PC-9 (cell line): Measurements from ENCODE around the gene GPRIN2. TPM values are rescaled to one million over a fixed set of nuclear protein-coding genes. Genes with fewer than 3 reads are reported as not detected.

Experiments used
- BruUV-seq: library from RNA; stranded (reverse); fragments of 400-500 nt; replicated peaks from 2 replicates; lab custom pipeline; 2021; lab: Mats Ljungman, UMichigan
- CTCF ChIA-PET: fragments of 300-600 bp; sonication (Branson Sonifier 250); formaldehyde crosslinking; loops from one replicate; lab custom pipeline; 2022; ENCODE audit warnings: antibody characterized with exemption; lab: Charles Lee
- POLR2A ChIA-PET: fragments of 300-600 bp; sonication (Branson Sonifier 250); formaldehyde crosslinking; loops from one replicate; lab custom pipeline; 2022; ENCODE audit warnings: antibody characterized with exemption; ENCODE audit not compliant: unreplicated experiment; lab: Charles Lee
- DNase-seq, 2 experiments: peaks; one replicate each; pipeline versions ENCODE4 v3.0.0 to v3.0.0-alpha.2; 2015 to 2022; ENCODE audit warnings: mixed read lengths in 1 of 2
- H2AFZ ChIP-seq: fragments of 200-600 bp; sonication (generic); 2 replicates; pipeline ENCODE4 v1.8.1; 2017; ENCODE audit warnings: antibody characterized with exemption
- H3F3A ChIP-seq: fragments of 200-600 bp; sonication (generic); 2 replicates; pipeline ENCODE4 v1.8.1; 2017; ENCODE audit warnings: antibody characterized with exemption, mild to moderate bottlenecking, low read depth; ENCODE audit not compliant: insufficient read depth
- H3K27ac ChIP-seq: fragments of 200-600 bp; sonication (generic); 2 replicates; pipeline ENCODE4 v1.6.1; 2016; ENCODE audit warnings: mixed run types
- H3K27me3 ChIP-seq: fragments of 200-600 bp; sonication (generic); 2 replicates; pipeline ENCODE4 v1.6.1; 2016; ENCODE audit warnings: low read depth, mixed run types; ENCODE audit not compliant: insufficient read depth
- H3K36me3 ChIP-seq: fragments of 200-600 bp; sonication (generic); 2 replicates; pipeline ENCODE4 v1.6.1; 2016; ENCODE audit warnings: low read depth, mixed run types
- H3K4me1 ChIP-seq: fragments of 200-600 bp; sonication (generic); replicated peaks from 2 replicates; pipeline ENCODE4 v1.6.1; 2016; ENCODE audit warnings: mixed run types; ENCODE audit not compliant: insufficient read depth
- H3K4me2 ChIP-seq: fragments of 200-600 bp; sonication (generic); 2 replicates; pipeline ENCODE4 v1.6.1; 2017; ENCODE audit warnings: mixed run types
- H3K4me3 ChIP-seq: fragments of 200-600 bp; sonication (generic); 2 replicates; pipeline ENCODE4 v1.6.1; 2016; ENCODE audit warnings: mixed run types
- H3K79me2 ChIP-seq: fragments of 200-600 bp; sonication (generic); 2 replicates; pipeline ENCODE4 v1.6.1; 2017; ENCODE audit warnings: low read depth, mixed run types
- H3K9me2 ChIP-seq: fragments of 200-600 bp; sonication (generic); 2 replicates; pipeline ENCODE4 v1.8.1; 2017; ENCODE audit warnings: mild to moderate bottlenecking; ENCODE audit not compliant: insufficient read depth
- H3K9me3 ChIP-seq: fragments of 200-600 bp; sonication (generic); 2 replicates; pipeline ENCODE4 v1.8.1; 2016; ENCODE audit warnings: low read depth; ENCODE audit not compliant: insufficient read depth
- H4K20me1 ChIP-seq: fragments of 200-600 bp; sonication (generic); 2 replicates; pipeline ENCODE4 v1.8.1; 2017; ENCODE audit not compliant: insufficient read depth
- EZH2 ChIP-seq: fragments of 200-600 bp; sonication (generic); IDR thresholded peaks from 2 replicates; pipeline ENCODE4 v1.8.0; 2017; ENCODE audit warnings: antibody characterized with exemption, low read depth
- intact Hi-C: fragments of 100-400 bp; cut with micrococcal nuclease; formaldehyde crosslinking; loops from one replicate; pipeline ENCODE4 v1.10.0; 2022; ENCODE audit not compliant: unreplicated experiment
- total RNA-seq: library from RNA; stranded (reverse); gene quantifications from 2 replicates; pipeline ENCODE4 v1.2.3, GENCODE V29; 2021
- TF ChIP-seq, protein P1 (sequence below): fragments of 200-600 bp; sonication (generic); conservative IDR thresholded peaks from 2 replicates; pipeline ENCODE4 v1.6.1; 2017; ENCODE audit warnings: mixed run types, antibody characterized with exemption, mild to moderate bottlenecking, moderate library complexity

Gene GPRIN2
- total RNA-seq, 1 experiment from 2014 or later: 33.1 TPM

DNA sequence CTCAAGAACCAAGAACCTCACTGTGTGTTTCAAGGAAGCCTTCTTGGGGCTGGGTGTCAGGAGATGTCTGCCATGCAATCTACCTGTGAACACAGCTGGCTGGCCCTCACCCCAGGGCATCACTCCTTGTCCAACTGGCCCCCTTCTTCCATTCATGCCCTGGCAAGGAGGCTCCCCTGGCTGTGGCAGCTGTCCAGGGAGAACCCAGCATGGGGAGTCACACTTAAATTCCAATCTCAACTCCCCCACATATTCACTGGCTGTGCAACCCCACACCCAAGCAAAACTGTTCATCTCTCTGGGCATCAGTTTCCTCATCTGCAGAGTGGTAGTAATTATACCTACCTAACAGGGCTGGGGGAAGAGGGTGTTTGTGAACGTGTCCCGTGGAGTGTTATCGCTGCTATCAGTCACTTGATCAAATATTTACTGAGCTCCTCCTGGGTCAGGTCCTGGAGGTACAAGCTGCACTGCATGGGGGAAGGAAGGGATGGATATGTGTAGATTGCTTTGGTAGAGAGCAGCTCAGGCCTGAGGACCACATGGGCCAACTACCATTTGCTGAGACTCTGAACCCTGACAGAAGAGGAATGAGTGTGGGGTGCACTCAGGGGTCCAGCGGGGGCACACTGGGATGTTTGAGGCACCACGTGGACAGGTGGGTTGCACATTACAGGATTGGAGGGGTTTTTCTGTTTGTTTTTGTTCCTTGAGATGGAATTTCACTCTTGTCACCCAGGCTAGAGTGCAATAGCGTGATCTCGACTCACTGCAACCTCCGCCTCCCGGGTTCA is 2.1 kb upstream of the GPRIN2 start:
- peak in 1 of 2 experiments; percentile 51 for DNase-seq
- CTCF ChIA-PET: no interaction called here

DNA sequence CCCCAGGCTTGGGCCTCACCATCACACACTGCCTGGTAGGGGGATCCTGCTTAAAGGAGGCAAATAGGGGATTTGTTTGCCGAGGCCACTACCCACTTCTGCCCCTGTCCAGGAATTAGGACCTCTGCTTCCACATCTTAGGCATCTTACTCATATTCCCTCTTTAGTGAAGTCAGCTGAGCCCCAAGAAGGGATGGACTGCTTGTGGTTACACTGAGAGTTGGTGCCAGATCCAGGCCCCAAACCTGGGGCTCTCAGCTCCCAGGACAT is 1.6 kb upstream of the GPRIN2 start:
- peaks cover 6% of the 10 kb centered on the region; the same call in 1 of the 2 replicates for H3K4me1 ChIP-seq
- no peaks in the 10 kb centered on the region for H3K36me3 ChIP-seq
- intact Hi-C loops: no loop called here
- no peak for DNase-seq
- H3K9me2 ChIP-seq: no peaks in the 10 kb centered on the region
- BruUV-seq: no TSS peak
- ChIA-PET POLR2A (no interaction called here), CTCF (no interaction called here)
- no peak overlapping the region for H3K27ac ChIP-seq
- no peaks in the 10 kb centered on the region for H4K20me1 ChIP-seq
- H2AFZ ChIP-seq: no peak overlapping the region
- no peaks in the 10 kb centered on the region for H3K79me2 ChIP-seq
- no peaks in the 10 kb centered on the region for H3K9me3 ChIP-seq
- no peak overlapping the region for H3K4me2 ChIP-seq
- H3K27me3 ChIP-seq: no peaks in the 10 kb centered on the region
- H3F3A ChIP-seq: no peaks in the 10 kb centered on the region
- no peak overlapping the region for H3K4me3 ChIP-seq
- no peak for TF ChIP-seq EZH2
- TF ChIP-seq, protein P1, sequence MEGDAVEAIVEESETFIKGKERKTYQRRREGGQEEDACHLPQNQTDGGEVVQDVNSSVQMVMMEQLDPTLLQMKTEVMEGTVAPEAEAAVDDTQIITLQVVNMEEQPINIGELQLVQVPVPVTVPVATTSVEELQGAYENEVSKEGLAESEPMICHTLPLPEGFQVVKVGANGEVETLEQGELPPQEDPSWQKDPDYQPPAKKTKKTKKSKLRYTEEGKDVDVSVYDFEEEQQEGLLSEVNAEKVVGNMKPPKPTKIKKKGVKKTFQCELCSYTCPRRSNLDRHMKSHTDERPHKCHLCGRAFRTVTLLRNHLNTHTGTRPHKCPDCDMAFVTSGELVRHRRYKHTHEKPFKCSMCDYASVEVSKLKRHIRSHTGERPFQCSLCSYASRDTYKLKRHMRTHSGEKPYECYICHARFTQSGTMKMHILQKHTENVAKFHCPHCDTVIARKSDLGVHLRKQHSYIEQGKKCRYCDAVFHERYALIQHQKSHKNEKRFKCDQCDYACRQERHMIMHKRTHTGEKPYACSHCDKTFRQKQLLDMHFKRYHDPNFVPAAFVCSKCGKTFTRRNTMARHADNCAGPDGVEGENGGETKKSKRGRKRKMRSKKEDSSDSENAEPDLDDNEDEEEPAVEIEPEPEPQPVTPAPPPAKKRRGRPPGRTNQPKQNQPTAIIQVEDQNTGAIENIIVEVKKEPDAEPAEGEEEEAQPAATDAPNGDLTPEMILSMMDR: no peak

More for the DNA sequence above, 2.1 kb upstream of the GPRIN2 start:
- TF ChIP-seq, protein P1: no peak
- TF ChIP-seq EZH2: no peak
- no peaks in the 10 kb centered on the region for H3K9me3 ChIP-seq
- H3K79me2 ChIP-seq: no peaks in the 10 kb centered on the region
- no peaks in the 10 kb centered on the region for H3K9me2 ChIP-seq
- H3K4me1 ChIP-seq: peaks cover 6% of the 10 kb centered on the region; the same call in 1 of the 2 replicates
- H3K27ac ChIP-seq: no peak overlapping the region
- H2AFZ ChIP-seq: no peak overlapping the region
- POLR2A ChIA-PET: no interaction called here
- no peaks in the 10 kb centered on the region for H4K20me1 ChIP-seq
- no TSS peak for BruUV-seq
- no peaks in the 10 kb centered on the region for H3F3A ChIP-seq
- H3K4me3 ChIP-seq: no peak overlapping the region
- H3K36me3 ChIP-seq: no peaks in the 10 kb centered on the region
- intact Hi-C loops: no loop called here
- H3K4me2 ChIP-seq: no peak overlapping the region
- H3K27me3 ChIP-seq: no peaks in the 10 kb centered on the region

- Histone ChIP-seq H3K27me3 (no peaks in the 10 kb centered on the region), H3K4me2 (no peak overlapping the region), H3K36me3 (no peaks in the 10 kb centered on the region), H3K9me2 (no peaks in the 10 kb centered on the region), H3K4me1 (peaks cover 6% of the 10 kb centered on the region; the same call in 1 of the 2 replicates), H3K79me2 (no peaks in the 10 kb centered on the region), H3F3A (no peaks in the 10 kb centered on the region), H2AFZ (no peak overlapping the region), H4K20me1 (no peaks in the 10 kb centered on the region), H3K27ac (no peak overlapping the region), H3K9me3 (no peaks in the 10 kb centered on the region), H3K4me3 (no peak overlapping the region)
- TF ChIP-seq, protein P1: no peak
- TF ChIP-seq EZH2: no peak
- POLR2A ChIA-PET: interaction anchor here (0.6 kb wide), 1 partner anchor 1553 kb away, joined by 6 read pairs; no protein-coding TSS in a partner anchor
- no peak for DNase-seq
- intact Hi-C loops: no loop called here
- CTCF ChIA-PET: no interaction called here
- no TSS peak for BruUV-seq
Observed at GRCh38 chr10:46557319-46558121, 1.1 kb upstream of the GPRIN2 start.
